GM12878 (cell line): ENCODE results near the gene CFAP74. TPM values are rescaled to one million over a fixed set of nuclear protein-coding genes. Genes with fewer than 3 reads are reported as not detected.

Experiments used
- ATAC-seq: fragments of 200-7000 bp; cut with Tn5 transposase; 3 replicates; pipeline ENCODE4 v1.9.1; 2020; ENCODE audit warnings: mild to moderate bottlenecking, moderate library complexity
- BruUV-seq: library from RNA; stranded (reverse); fragments of 400-500 nt; replicated peaks from 2 replicates; lab custom pipeline; 2021; lab: Mats Ljungman, UMichigan
- CTCF ChIA-PET: fragments of 300-600 bp; sonication (Branson Sonifier 250); formaldehyde crosslinking; extraction: SDS; loops from one replicate; lab custom pipeline; 2021; ENCODE audit warnings: inconsistent platforms; lab: Yijun Ruan, JAX
- POLR2A ChIA-PET: fragments of 350-600 bp; formaldehyde crosslinking; extraction: SDS; loops from one replicate; lab custom pipeline; 2021; ENCODE audit warnings: inconsistent platforms; lab: Charles Lee
- RAD21 ChIA-PET: fragments of 300-600 bp; sonication (Branson Sonifier 250); formaldehyde crosslinking; loops from one replicate; lab custom pipeline; 2023; ENCODE audit warnings: antibody characterized with exemption; ENCODE audit not compliant: unreplicated experiment; lab: Charles Lee
- SMC1A ChIA-PET: fragments of 300-600 bp; sonication (Branson Sonifier 250); formaldehyde crosslinking; loops from one replicate; lab custom pipeline; 2023; ENCODE audit not compliant: unreplicated experiment, uncharacterized antibody; lab: Charles Lee
- DNase-seq: peaks from one replicate; pipeline ENCODE4 v3.0.0-alpha.2; 2011; ENCODE audit warnings: low read depth, low spot score
- FAIRE-seq: peaks from 3 replicates; lab custom pipeline; 2011; peaks lifted over from hg19 to GRCh38; lab: Jason Lieb, UNC
- H2AFZ ChIP-seq: 2 replicates; pipeline ENCODE4 v1.6.0; 2011; ENCODE audit warnings: low read depth, low read length, control low read depth; ENCODE audit not compliant: control insufficient read depth
- H3K27ac ChIP-seq: 2 replicates; pipeline ENCODE4 v1.5.1; 2011; ENCODE audit warnings: control low read depth; ENCODE audit not compliant: control insufficient read depth, insufficient read depth
- H3K27me3 ChIP-seq, 2 experiments: replicated peaks in 1 of 2; 2 replicates each; pipeline versions ENCODE4 v1.6.0 to v1.6.1; 2011; ENCODE audit warnings: low read length in 1 of 2; ENCODE audit not compliant: control insufficient read depth in 2 of 2, insufficient read depth in 2 of 2
- H3K36me3 ChIP-seq, 2 experiments: 2 replicates each; pipeline ENCODE4 v1.5.1; 2011; ENCODE audit warnings: low read length in 1 of 2; ENCODE audit not compliant: control insufficient read depth in 2 of 2, insufficient read depth in 2 of 2
- H3K4me1 ChIP-seq: 2 replicates; pipeline ENCODE4 v1.6.1; 2011; ENCODE audit warnings: mild to moderate bottlenecking, low read length, moderate library complexity, mixed read lengths; ENCODE audit not compliant: control insufficient read depth, insufficient read depth
- H3K4me2 ChIP-seq: 2 replicates; pipeline ENCODE4 v1.6.0; 2011; ENCODE audit warnings: control low read depth; ENCODE audit not compliant: control insufficient read depth, insufficient read depth
- H3K4me3 ChIP-seq: fragments of 200-600 bp; sonication (generic); 2 replicates; pipeline ENCODE4 v1.5.1; 2016
- H3K79me2 ChIP-seq: 2 replicates; pipeline ENCODE4 v1.6.0; 2011; ENCODE audit warnings: low read length; ENCODE audit not compliant: control insufficient read depth, insufficient read depth
- H3K9ac ChIP-seq: 2 replicates; pipeline ENCODE4 v1.8.0; 2011; ENCODE audit warnings: low read length, control low read depth, mixed read lengths; ENCODE audit not compliant: control insufficient read depth, insufficient read depth
- H3K9me3 ChIP-seq: replicated peaks from 3 replicates; pipeline ENCODE4 v1.5.1; 2011; ENCODE audit warnings: mild to moderate bottlenecking, low read length; ENCODE audit not compliant: control insufficient read depth, insufficient read depth
- H4K20me1 ChIP-seq: 2 replicates; pipeline ENCODE4 v1.6.0; 2011; ENCODE audit not compliant: control insufficient read depth, insufficient read depth
- BACH1 ChIP-seq: fragments of 450-650 bp; IDR thresholded peaks from 2 replicates; pipeline ENCODE4 v1.6.1; 2017; ENCODE audit warnings: mild to moderate bottlenecking, borderline replicate concordance
- E2F8 ChIP-seq: fragments of 450-650 bp; IDR thresholded peaks from 2 replicates; pipeline ENCODE4 v1.6.1; 2018; ENCODE audit warnings: mild to moderate bottlenecking, low read depth, moderate library complexity; ENCODE audit not compliant: partially characterized antibody
- FOS ChIP-seq: IDR thresholded peaks from 3 replicates; pipeline ENCODE4 v1.6.1; 2011; ENCODE audit warnings: borderline replicate concordance; ENCODE audit not compliant: insufficient read length; ENCODE audit errors: extremely low read depth
- KAT2A ChIP-seq: conservative IDR thresholded peaks from 2 replicates; pipeline ENCODE4 v1.6.1; 2011; ENCODE audit warnings: low read depth, low read length; ENCODE audit not compliant: control insufficient read depth
- NFYB ChIP-seq: IDR thresholded peaks from 2 replicates; pipeline ENCODE4 v1.6.1; 2011; ENCODE audit warnings: low read depth, mild to moderate bottlenecking, low read length, improper control_type of control experiment, moderate library complexity; ENCODE audit not compliant: insufficient read depth
- NR2C2 ChIP-seq: IDR thresholded peaks from 2 replicates; pipeline ENCODE4 v1.6.1; 2011; ENCODE audit warnings: borderline replicate concordance, low read depth; ENCODE audit not compliant: control insufficient read depth, insufficient read length
- PAX5 ChIP-seq: IDR thresholded peaks from 2 replicates; pipeline ENCODE4 v1.6.1; 2011; ENCODE audit warnings: low read depth, low read length, borderline replicate concordance
- POLR2A ChIP-seq: IDR thresholded peaks from 2 replicates; pipeline ENCODE4 v1.6.1; 2011; ENCODE audit warnings: low read depth, mild to moderate bottlenecking, low read length
- SRF ChIP-seq, 2 experiments: IDR thresholded peaks; 2 replicates each; pipeline ENCODE4 v1.6.1; 2011; ENCODE audit warnings: low read depth in 2 of 2, low read length in 2 of 2, mild to moderate bottlenecking in 1 of 2, moderate library complexity in 1 of 2
- ZBTB11 ChIP-seq: fragments of 450-650 bp; formaldehyde crosslinking; IDR thresholded peaks from 2 replicates; pipeline ENCODE4 v1.5.0; 2022; ENCODE audit warnings: mild to moderate bottlenecking, missing genetic modification characterization
- WGBS: methylation state at CpG from one replicate; pipeline ENCODE4 v1.1.6; 2016; ENCODE audit warnings: low lambda C conversion rate; ENCODE audit not compliant: insufficient replicate concordance, insufficient coverage; ENCODE audit errors: missing lambda C conversion rate; 5-methylcytosine and 5-hydroxymethylcytosine counted together
- in situ Hi-C: fragments of 300-500 bp; cut with MboI; formaldehyde crosslinking; loops from 9 replicates; pipeline ENCODE4 v1.14.3; 2018; ENCODE audit warnings: mixed read lengths
- intact Hi-C: fragments of 100-400 bp; cut with micrococcal nuclease; formaldehyde crosslinking; loops from one replicate; pipeline ENCODE4 v1.14.2; 2022; ENCODE audit not compliant: unreplicated experiment
- polyA plus RNA-seq, 11 experiments: library from polyadenylated mRNA; depleted of rRNA in 4 of 11; unstranded in 6 of 11; stranded (reverse) in 5 of 11; fragments of >200 nt; fragmentation: Nextera tagmentation in 4 of 11; fragmentation: Illumina TruSeq in 1 of 11; extraction: Ambion mirVana in 4 of 11; extraction: Trizol in 1 of 11; gene quantifications; 1 replicate in 1 of 11; 2 replicates in 10 of 11; pipeline versions ENCODE4 v1.2.1 to v1.2.3, GENCODE V29; 2011 to 2016; ENCODE audit warnings: inconsistent platforms in 2 of 11, missing spikeins in 2 of 11, low read depth in 1 of 11
- total RNA-seq, 4 experiments: library from RNA; depleted of rRNA in 3 of 4; stranded (reverse); fragments of >200 nt in 3 of 4; fragmentation: Illumina TruSeq in 1 of 4; extraction: Trizol in 1 of 4; gene quantifications; 2 replicates each; pipeline versions ENCODE4 v1.2.1 to v1.2.3, GENCODE V29; 2013 to 2021

The CFAP74 gene
- total and polyA plus RNA-seq, 10 of the 15 experiments (the other 5 are each of a cell fraction or from before 2014, with no cell fraction given): 0.01 TPM; not detected in 9

GRCh38 chr1:2050793-2051682 lies 47.5 kb upstream of the CFAP74 start (continued):
- TF ChIP-seq NR2C2 (no peak), FOS (no peak), NFYB (no peak), ZBTB11 (CRISPR knock-in tag) (no peak), BACH1 (no peak)

- CTCF ChIA-PET: no interaction called here
- Histone ChIP-seq H3K27me3 (peaks cover 0 to 3% of the 10 kb centered on the region in 2 experiments; a peak in 3 of 4 replicates), H3K36me3 (no peaks in the 10 kb centered on the region), H2AFZ (peak overlapping the region; percentile 47; the same call in 1 of the 2 replicates), H3K9ac (peak overlapping the region; percentile 22; the same call in 1 of the 2 replicates), H3K4me1 (no peaks in the 10 kb centered on the region), H3K27ac (no peak overlapping the region), H3K4me2 (peak overlapping the region; percentile 62; the same call in 1 of the 2 replicates), H4K20me1 (no peaks in the 10 kb centered on the region), H3K9me3 (no peaks in the 10 kb centered on the region), H3K4me3 (peak overlapping the region; percentile 67; the same call in 1 of the 2 replicates), H3K79me2 (no peaks in the 10 kb centered on the region)
- DNase-seq: no peak
- RAD21 ChIA-PET: no interaction called here
- SMC1A ChIA-PET: no interaction called here
- BruUV-seq: no TSS peak
- POLR2A ChIA-PET: no interaction called here
- no peak for FAIRE-seq
- in situ Hi-C loops: no loop called here
- ATAC-seq: no peak
- 0% methylated on average over 7 of the region's 51 CpGs for WGBS
- intact Hi-C loops: no loop called here
- no peak for TF ChIP-seq SRF (IDR thresholded peaks at IDR 0.05; ENCODE audit: low read depth in 2 of 2, low read length in 2 of 2)
- TF ChIP-seq KAT2A: no peak
- TF ChIP-seq PAX5: no peak
- no peak for TF ChIP-seq E2F8
- peak; percentile 49; the same call in 1 of the 2 replicates for TF ChIP-seq POLR2A
Measured at GRCh38 chr1:2050461-2050792, 46.8 kb upstream of the CFAP74 start.
